Measurements from ENCODE around the gene SIT1. TPM values are rescaled to one million over a fixed set of nuclear protein-coding genes. Genes with fewer than 3 reads are reported as not detected.

The SIT1 gene
- total RNA-seq, 1 experiment from 2014 or later: not detected

DNA sequence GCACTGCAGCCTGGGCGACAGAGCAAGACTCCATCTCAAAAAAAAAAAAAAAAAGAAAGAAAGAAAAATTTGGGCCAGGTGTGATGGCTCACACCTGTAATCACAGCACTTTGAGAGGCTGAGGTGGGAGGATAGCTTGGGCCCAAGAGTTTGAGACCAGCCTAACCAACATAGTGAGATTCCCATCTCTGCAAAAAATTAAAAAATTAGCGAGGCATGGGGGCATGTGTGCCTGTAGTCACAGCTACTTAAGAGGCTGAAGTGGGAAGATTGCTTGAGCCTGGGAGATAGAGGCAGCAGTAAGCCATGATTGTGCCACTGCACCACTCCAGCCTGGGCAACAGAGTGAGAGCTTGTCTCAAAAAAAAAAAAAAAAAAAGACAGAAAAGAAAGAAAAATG is 2.9 kb upstream of the SIT1 start:
- DNase-seq (ENCODE audit: low read depth, low spot score) (no peak), ATAC-seq (no peak)
- Histone ChIP-seq H3K27me3 (ENCODE audit: control insufficient read depth, insufficient read depth, low read length) (no peaks in the 10 kb centered on the region), H3K36me3 (ENCODE audit: control insufficient read depth, insufficient read depth, low read length) (no peaks in the 10 kb centered on the region), H3K4me1 (ENCODE audit: control insufficient read depth, insufficient read depth, low read length) (peaks cover 3% of the 10 kb centered on the region; the same call in 1 of the 2 replicates), H3K4me3 (ENCODE audit: low read depth in 2 of 2, low read length in 2 of 2) (no peak overlapping the region), H3K27ac (ENCODE audit: low read length) (no peak overlapping the region), H3K9me3 (ENCODE audit: control insufficient read depth, insufficient read depth, low read depth, low read length) (no peaks in the 10 kb centered on the region)
- in situ Hi-C loops (cut with HindIII; ENCODE audit: low pct_unique_long_range_greater_than_20kb, low sequenced_read_pairs): no loop called here
- TF ChIP-seq, protein P1, sequence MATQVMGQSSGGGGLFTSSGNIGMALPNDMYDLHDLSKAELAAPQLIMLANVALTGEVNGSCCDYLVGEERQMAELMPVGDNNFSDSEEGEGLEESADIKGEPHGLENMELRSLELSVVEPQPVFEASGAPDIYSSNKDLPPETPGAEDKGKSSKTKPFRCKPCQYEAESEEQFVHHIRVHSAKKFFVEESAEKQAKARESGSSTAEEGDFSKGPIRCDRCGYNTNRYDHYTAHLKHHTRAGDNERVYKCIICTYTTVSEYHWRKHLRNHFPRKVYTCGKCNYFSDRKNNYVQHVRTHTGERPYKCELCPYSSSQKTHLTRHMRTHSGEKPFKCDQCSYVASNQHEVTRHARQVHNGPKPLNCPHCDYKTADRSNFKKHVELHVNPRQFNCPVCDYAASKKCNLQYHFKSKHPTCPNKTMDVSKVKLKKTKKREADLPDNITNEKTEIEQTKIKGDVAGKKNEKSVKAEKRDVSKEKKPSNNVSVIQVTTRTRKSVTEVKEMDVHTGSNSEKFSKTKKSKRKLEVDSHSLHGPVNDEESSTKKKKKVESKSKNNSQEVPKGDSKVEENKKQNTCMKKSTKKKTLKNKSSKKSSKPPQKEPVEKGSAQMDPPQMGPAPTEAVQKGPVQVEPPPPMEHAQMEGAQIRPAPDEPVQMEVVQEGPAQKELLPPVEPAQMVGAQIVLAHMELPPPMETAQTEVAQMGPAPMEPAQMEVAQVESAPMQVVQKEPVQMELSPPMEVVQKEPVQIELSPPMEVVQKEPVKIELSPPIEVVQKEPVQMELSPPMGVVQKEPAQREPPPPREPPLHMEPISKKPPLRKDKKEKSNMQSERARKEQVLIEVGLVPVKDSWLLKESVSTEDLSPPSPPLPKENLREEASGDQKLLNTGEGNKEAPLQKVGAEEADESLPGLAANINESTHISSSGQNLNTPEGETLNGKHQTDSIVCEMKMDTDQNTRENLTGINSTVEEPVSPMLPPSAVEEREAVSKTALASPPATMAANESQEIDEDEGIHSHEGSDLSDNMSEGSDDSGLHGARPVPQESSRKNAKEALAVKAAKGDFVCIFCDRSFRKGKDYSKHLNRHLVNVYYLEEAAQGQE (IDR thresholded peaks at IDR 0.05; ENCODE audit: insufficient read depth in 1 of 2, low read depth in 2 of 2, low read length in 1 of 2): no peak
- TF ChIP-seq SIN3A (IDR thresholded peaks at IDR 0.05; ENCODE audit: borderline replicate concordance, insufficient read depth, low read depth, low read length): no peak
- TF ChIP-seq, protein P2, sequence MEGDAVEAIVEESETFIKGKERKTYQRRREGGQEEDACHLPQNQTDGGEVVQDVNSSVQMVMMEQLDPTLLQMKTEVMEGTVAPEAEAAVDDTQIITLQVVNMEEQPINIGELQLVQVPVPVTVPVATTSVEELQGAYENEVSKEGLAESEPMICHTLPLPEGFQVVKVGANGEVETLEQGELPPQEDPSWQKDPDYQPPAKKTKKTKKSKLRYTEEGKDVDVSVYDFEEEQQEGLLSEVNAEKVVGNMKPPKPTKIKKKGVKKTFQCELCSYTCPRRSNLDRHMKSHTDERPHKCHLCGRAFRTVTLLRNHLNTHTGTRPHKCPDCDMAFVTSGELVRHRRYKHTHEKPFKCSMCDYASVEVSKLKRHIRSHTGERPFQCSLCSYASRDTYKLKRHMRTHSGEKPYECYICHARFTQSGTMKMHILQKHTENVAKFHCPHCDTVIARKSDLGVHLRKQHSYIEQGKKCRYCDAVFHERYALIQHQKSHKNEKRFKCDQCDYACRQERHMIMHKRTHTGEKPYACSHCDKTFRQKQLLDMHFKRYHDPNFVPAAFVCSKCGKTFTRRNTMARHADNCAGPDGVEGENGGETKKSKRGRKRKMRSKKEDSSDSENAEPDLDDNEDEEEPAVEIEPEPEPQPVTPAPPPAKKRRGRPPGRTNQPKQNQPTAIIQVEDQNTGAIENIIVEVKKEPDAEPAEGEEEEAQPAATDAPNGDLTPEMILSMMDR (IDR thresholded peaks at IDR 0.05): no peak
- TF ChIP-seq POLR2AphosphoS5 (IDR thresholded peaks at IDR 0.05; ENCODE audit: low read depth, low read length): no peak
- TF ChIP-seq TCF7L2 (IDR thresholded peaks at IDR 0.05; ENCODE audit: low read depth, low read length): no peak
- CTCF ChIA-PET: interaction anchor here (0.6 to 0.7 kb wide), 3 partner anchors 32 to 229 kb away, joined by 3 to 8 read pairs (median 3); no protein-coding TSS in a partner anchor
- POLR2A ChIA-PET: no interaction called here
- BruUV-seq (replicated peaks): no TSS peak
- intact Hi-C loops (cut with micrococcal nuclease; ENCODE audit: unreplicated experiment): loop anchor here (10.0 kb wide), 1 partner anchor 161 kb away; the partner anchor contains the start of genes HINT2 and SPAG8

DNA sequence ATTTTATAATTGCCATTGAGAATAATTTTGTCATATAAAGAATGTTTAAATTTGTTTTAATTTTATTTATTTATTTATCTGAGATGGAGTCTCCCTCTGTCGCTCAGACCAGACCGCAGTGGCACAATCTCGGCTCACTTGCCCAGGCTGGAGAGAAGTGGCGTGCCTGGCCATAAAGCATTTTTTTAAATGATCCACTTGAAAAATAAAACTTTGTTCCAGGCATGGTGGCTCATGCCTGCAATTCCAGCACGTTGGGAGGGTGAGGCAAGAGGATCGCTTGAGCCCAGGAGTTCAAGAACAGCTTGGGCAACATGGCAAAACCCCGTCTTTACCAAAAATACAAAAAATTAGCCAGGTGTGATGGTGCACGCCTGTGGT is 2.1 kb upstream of the SIT1 start:
- in situ Hi-C loops (cut with HindIII; ENCODE audit: low pct_unique_long_range_greater_than_20kb, low sequenced_read_pairs): no loop called here

More for the DNA sequence above, 2.1 kb upstream of the SIT1 start:
- ChIA-PET POLR2A (no interaction called here), CTCF (no interaction called here)
- Histone ChIP-seq H3K27ac (ENCODE audit: low read length) (no peak overlapping the region), H3K36me3 (ENCODE audit: control insufficient read depth, insufficient read depth, low read length) (no peaks in the 10 kb centered on the region), H3K27me3 (ENCODE audit: control insufficient read depth, insufficient read depth, low read length) (no peaks in the 10 kb centered on the region), H3K9me3 (ENCODE audit: control insufficient read depth, insufficient read depth, low read depth, low read length) (no peaks in the 10 kb centered on the region), H3K4me1 (ENCODE audit: control insufficient read depth, insufficient read depth, low read length) (peaks cover 3% of the 10 kb centered on the region; the same call in 1 of the 2 replicates), H3K4me3 (ENCODE audit: low read depth in 2 of 2, low read length in 2 of 2) (no peak overlapping the region)
- no TSS peak for BruUV-seq (replicated peaks)
- TF ChIP-seq POLR2AphosphoS5 (IDR thresholded peaks at IDR 0.05; ENCODE audit: low read depth, low read length): no peak
- TF ChIP-seq, protein P2 (IDR thresholded peaks at IDR 0.05): no peak
- TF ChIP-seq TCF7L2 (IDR thresholded peaks at IDR 0.05; ENCODE audit: low read depth, low read length): no peak
- TF ChIP-seq, protein P1 (IDR thresholded peaks at IDR 0.05; ENCODE audit: insufficient read depth in 1 of 2, low read depth in 2 of 2, low read length in 1 of 2): no peak
- TF ChIP-seq SIN3A (IDR thresholded peaks at IDR 0.05; ENCODE audit: borderline replicate concordance, insufficient read depth, low read depth, low read length): no peak
- intact Hi-C loops (cut with micrococcal nuclease; ENCODE audit: unreplicated experiment): loop anchor here (10.0 kb wide), 1 partner anchor 162 kb away; the partner anchor contains the start of genes HINT2 and SPAG8
- no peak for ATAC-seq
- DNase-seq (ENCODE audit: low read depth, low spot score): no peak

Measured in Panc1 (cell line).